A673 (cell line): Measurements from ENCODE around the gene SPINK4.

Experiments
- CTCF ChIP-seq: fragments of 300-800, 200-600 bp; sonication (generic); conservative IDR thresholded peaks from 2 replicates; pipeline ENCODE4 v1.5.1; 2017; ENCODE audit warnings: low read depth, mild to moderate bottlenecking, antibody characterized with exemption, low read length, moderate library complexity, mixed read lengths
- EZH2 ChIP-seq: fragments of 200-600 bp; sonication (generic); IDR thresholded peaks from 2 replicates; pipeline ENCODE4 v1.6.1; 2017; ENCODE audit warnings: borderline replicate concordance, low read depth, mild to moderate bottlenecking, mixed read lengths, antibody characterized with exemption, low read length; ENCODE audit not compliant: poor library complexity, severe bottlenecking

GRCh38 chr9:33254211-33254610 lies 14.2 kb downstream of the SPINK4 start:
- TF ChIP-seq CTCF (no peak), EZH2 (no peak)
